ENCODE data around the gene CIAO3. TPM values are rescaled to one million over a fixed set of nuclear protein-coding genes. Genes with fewer than 3 reads are reported as not detected.

Gene CIAO3
- total and polyA plus RNA-seq, 10 of the 15 experiments (the other 5 are each of a cell fraction or from before 2014, with no cell fraction given) = 1.4 to 37.5 (median 30.8) TPM

DNA sequence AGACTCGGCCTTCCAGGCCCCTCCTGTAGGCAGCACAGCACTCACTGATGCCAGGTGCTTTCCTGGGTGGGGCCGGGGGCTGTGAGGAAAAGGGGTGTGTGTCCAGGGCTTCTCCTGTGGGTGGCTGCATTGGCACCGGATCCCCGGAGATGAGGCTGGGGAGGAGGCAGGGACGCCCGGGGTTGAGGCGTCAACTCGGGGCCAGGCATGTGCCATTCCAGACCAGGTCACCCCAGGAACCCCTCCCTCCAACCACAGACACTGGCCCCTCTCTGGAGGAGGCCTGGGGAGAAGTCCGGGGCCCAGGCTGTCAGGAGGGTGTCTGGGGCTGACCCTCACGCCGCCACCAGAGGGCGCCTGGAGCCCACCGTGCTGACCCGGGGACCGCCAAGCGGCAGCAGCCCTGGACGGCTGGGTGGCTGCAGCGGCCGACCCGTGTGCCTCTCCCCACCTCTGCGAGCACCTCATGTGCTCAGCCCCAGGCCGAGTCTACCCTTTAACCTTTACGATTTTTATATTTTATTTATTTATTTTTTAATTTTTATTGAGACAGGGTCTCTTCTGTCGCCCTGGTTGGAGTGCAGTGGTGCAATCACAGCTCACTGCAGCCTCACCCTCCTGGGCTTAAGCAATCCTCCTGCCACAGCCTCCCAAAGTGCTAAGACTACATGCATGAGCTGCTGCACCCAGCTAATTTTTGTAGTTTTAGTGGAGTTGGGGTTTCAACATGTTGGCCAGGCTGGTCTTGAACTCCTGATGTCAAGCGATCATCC is 29.1 kb downstream of the CIAO3 start (continued):
- TF ChIP-seq, protein P1, sequence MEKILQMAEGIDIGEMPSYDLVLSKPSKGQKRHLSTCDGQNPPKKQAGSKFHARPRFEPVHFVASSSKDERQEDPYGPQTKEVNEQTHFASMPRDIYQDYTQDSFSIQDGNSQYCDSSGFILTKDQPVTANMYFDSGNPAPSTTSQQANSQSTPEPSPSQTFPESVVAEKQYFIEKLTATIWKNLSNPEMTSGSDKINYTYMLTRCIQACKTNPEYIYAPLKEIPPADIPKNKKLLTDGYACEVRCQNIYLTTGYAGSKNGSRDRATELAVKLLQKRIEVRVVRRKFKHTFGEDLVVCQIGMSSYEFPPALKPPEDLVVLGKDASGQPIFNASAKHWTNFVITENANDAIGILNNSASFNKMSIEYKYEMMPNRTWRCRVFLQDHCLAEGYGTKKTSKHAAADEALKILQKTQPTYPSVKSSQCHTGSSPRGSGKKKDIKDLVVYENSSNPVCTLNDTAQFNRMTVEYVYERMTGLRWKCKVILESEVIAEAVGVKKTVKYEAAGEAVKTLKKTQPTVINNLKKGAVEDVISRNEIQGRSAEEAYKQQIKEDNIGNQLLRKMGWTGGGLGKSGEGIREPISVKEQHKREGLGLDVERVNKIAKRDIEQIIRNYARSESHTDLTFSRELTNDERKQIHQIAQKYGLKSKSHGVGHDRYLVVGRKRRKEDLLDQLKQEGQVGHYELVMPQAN (conservative IDR thresholded peaks at IDR 0.05) = no peak
- TF ChIP-seq, protein P2, sequence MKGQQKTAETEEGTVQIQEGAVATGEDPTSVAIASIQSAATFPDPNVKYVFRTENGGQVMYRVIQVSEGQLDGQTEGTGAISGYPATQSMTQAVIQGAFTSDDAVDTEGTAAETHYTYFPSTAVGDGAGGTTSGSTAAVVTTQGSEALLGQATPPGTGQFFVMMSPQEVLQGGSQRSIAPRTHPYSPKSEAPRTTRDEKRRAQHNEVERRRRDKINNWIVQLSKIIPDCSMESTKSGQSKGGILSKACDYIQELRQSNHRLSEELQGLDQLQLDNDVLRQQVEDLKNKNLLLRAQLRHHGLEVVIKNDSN (IDR thresholded peaks at IDR 0.05; ENCODE audit: borderline replicate concordance, extremely low read length, insufficient read depth, low read depth, low read length) = no peak
- TF ChIP-seq RFX5 (IDR thresholded peaks at IDR 0.05; ENCODE audit: low read depth, low read length) (no peak), BACH1 (IDR thresholded peaks at IDR 0.05; ENCODE audit: borderline replicate concordance) (peak; percentile 32; the same call in 1 of the 2 replicates), SP1 (IDR thresholded peaks at IDR 0.05; ENCODE audit: low read depth, low read length) (peak; percentile 10), MXI1 (IDR thresholded peaks at IDR 0.05; ENCODE audit: low read depth, low read length) (no peak), POU2F2 (IDR thresholded peaks at IDR 0.05; ENCODE audit: borderline replicate concordance, low read depth, low read length) (peak; percentile 23; the same call in 1 of the 3 replicates), YY1 (IDR thresholded peaks at IDR 0.05; ENCODE audit: low read depth, low read length) (peak; percentile 80), DPF2 (IDR thresholded peaks at IDR 0.05) (no peak), MTA3 (IDR thresholded peaks at IDR 0.05; ENCODE audit: borderline replicate concordance, low read length) (no peak), FOXM1 (IDR thresholded peaks at IDR 0.05; ENCODE audit: low read depth, low read length) (no peak), RBBP5 (conservative IDR thresholded peaks at IDR 0.05) (no peak), PML (IDR thresholded peaks at IDR 0.05; ENCODE audit: low read length) (no peak)
- TF ChIP-seq, protein P3, sequence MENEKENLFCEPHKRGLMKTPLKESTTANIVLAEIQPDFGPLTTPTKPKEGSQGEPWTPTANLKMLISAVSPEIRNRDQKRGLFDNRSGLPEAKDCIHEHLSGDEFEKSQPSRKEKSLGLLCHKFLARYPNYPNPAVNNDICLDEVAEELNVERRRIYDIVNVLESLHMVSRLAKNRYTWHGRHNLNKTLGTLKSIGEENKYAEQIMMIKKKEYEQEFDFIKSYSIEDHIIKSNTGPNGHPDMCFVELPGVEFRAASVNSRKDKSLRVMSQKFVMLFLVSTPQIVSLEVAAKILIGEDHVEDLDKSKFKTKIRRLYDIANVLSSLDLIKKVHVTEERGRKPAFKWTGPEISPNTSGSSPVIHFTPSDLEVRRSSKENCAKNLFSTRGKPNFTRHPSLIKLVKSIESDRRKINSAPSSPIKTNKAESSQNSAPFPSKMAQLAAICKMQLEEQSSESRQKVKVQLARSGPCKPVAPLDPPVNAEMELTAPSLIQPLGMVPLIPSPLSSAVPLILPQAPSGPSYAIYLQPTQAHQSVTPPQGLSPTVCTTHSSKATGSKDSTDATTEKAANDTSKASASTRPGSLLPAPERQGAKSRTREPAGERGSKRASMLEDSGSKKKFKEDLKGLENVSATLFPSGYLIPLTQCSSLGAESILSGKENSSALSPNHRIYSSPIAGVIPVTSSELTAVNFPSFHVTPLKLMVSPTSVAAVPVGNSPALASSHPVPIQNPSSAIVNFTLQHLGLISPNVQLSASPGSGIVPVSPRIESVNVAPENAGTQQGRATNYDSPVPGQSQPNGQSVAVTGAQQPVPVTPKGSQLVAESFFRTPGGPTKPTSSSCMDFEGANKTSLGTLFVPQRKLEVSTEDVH (IDR thresholded peaks at IDR 0.05; ENCODE audit: low read depth, partially characterized antibody) = no peak
- TF ChIP-seq, protein P4, sequence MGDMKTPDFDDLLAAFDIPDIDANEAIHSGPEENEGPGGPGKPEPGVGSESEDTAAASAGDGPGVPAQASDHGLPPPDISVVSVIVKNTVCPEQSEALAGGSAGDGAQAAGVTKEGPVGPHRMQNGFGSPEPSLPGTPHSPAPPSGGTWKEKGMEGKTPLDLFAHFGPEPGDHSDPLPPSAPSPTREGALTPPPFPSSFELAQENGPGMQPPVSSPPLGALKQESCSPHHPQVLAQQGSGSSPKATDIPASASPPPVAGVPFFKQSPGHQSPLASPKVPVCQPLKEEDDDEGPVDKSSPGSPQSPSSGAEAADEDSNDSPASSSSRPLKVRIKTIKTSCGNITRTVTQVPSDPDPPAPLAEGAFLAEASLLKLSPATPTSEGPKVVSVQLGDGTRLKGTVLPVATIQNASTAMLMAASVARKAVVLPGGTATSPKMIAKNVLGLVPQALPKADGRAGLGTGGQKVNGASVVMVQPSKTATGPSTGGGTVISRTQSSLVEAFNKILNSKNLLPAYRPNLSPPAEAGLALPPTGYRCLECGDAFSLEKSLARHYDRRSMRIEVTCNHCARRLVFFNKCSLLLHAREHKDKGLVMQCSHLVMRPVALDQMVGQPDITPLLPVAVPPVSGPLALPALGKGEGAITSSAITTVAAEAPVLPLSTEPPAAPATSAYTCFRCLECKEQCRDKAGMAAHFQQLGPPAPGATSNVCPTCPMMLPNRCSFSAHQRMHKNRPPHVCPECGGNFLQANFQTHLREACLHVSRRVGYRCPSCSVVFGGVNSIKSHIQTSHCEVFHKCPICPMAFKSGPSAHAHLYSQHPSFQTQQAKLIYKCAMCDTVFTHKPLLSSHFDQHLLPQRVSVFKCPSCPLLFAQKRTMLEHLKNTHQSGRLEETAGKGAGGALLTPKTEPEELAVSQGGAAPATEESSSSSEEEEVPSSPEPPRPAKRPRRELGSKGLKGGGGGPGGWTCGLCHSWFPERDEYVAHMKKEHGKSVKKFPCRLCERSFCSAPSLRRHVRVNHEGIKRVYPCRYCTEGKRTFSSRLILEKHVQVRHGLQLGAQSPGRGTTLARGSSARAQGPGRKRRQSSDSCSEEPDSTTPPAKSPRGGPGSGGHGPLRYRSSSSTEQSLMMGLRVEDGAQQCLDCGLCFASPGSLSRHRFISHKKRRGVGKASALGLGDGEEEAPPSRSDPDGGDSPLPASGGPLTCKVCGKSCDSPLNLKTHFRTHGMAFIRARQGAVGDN (IDR thresholded peaks at IDR 0.05) = no peak
- TF ChIP-seq, protein P5, sequence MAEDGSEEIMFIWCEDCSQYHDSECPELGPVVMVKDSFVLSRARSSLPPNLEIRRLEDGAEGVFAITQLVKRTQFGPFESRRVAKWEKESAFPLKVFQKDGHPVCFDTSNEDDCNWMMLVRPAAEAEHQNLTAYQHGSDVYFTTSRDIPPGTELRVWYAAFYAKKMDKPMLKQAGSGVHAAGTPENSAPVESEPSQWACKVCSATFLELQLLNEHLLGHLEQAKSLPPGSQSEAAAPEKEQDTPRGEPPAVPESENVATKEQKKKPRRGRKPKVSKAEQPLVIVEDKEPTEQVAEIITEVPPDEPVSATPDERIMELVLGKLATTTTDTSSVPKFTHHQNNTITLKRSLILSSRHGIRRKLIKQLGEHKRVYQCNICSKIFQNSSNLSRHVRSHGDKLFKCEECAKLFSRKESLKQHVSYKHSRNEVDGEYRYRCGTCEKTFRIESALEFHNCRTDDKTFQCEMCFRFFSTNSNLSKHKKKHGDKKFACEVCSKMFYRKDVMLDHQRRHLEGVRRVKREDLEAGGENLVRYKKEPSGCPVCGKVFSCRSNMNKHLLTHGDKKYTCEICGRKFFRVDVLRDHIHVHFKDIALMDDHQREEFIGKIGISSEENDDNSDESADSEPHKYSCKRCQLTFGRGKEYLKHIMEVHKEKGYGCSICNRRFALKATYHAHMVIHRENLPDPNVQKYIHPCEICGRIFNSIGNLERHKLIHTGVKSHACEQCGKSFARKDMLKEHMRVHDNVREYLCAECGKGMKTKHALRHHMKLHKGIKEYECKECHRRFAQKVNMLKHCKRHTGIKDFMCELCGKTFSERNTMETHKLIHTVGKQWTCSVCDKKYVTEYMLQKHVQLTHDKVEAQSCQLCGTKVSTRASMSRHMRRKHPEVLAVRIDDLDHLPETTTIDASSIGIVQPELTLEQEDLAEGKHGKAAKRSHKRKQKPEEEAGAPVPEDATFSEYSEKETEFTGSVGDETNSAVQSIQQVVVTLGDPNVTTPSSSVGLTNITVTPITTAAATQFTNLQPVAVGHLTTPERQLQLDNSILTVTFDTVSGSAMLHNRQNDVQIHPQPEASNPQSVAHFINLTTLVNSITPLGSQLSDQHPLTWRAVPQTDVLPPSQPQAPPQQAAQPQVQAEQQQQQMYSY (CRISPR knock-in tag; IDR thresholded peaks at IDR 0.05) = no peak

Data from GM12878 (cell line).